ENCODE results near the gene BRD1.

- TF ChIP-seq, protein P1, sequence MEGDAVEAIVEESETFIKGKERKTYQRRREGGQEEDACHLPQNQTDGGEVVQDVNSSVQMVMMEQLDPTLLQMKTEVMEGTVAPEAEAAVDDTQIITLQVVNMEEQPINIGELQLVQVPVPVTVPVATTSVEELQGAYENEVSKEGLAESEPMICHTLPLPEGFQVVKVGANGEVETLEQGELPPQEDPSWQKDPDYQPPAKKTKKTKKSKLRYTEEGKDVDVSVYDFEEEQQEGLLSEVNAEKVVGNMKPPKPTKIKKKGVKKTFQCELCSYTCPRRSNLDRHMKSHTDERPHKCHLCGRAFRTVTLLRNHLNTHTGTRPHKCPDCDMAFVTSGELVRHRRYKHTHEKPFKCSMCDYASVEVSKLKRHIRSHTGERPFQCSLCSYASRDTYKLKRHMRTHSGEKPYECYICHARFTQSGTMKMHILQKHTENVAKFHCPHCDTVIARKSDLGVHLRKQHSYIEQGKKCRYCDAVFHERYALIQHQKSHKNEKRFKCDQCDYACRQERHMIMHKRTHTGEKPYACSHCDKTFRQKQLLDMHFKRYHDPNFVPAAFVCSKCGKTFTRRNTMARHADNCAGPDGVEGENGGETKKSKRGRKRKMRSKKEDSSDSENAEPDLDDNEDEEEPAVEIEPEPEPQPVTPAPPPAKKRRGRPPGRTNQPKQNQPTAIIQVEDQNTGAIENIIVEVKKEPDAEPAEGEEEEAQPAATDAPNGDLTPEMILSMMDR (IDR thresholded peaks at IDR 0.05) = no peak
- no peak for TF ChIP-seq POLR2A (IDR thresholded peaks at IDR 0.05)
Observed at GRCh38 chr22:49817359-49817758, 10.3 kb downstream of the BRD1 start.
